DMS53 (cell line): Measurements from ENCODE around the gene MECP2.
"Not testable (repeated sequence)": the region's sequence is repeated elsewhere in the genome, so short reads cannot be mapped to it uniquely, and the experiment has no call there.

ENCODE experiments used
- DNase-seq: peaks from one replicate; lab custom pipeline; 2025; lab: John Stamatoyannopoulos, UW

MECP2 gene

GRCh38 chrX:154097589-154098541 is at the start of gene MECP2:
Gene MECP2 (minus strand): TSS chrX:154097717.
- peak; percentile 96 for DNase-seq

GRCh38 chrX:154144010-154144409 is 46.5 kb upstream of the MECP2 start, which contains the start of gene OPN1LW:
Gene OPN1LW (plus strand): TSS chrX:154144243. CDS start chrX:154144284, 41 bp downstream.
- not testable (repeated sequence) for DNase-seq

GRCh38 chrX:154142950-154143745 is 45.6 kb upstream of the MECP2 start:
- DNase-seq, result no peak

GRCh38 chrX:154142386-154142785 is 44.9 kb upstream of the MECP2 start:
- DNase-seq, result no peak

GRCh38 chrX:154140742-154141141 is 43.2 kb upstream of the MECP2 start:
- no peak for DNase-seq

GRCh38 chrX:154140206-154140605 is 42.7 kb upstream of the MECP2 start:
- DNase-seq, result no peak

- DNase-seq, result no peak
Measured at GRCh38 chrX:154138857-154139256, 41.3 kb upstream of the MECP2 start.

GRCh38 chrX:154136627-154137161 is 39.2 kb upstream of the MECP2 start:
- DNase-seq, result peak; percentile 63

GRCh38 chrX:154135458-154136229 is 38.1 kb upstream of the MECP2 start:
- DNase-seq, result no peak

GRCh38 chrX:154132366-154132765 is 34.8 kb upstream of the MECP2 start:
- DNase-seq, result no peak

GRCh38 chrX:154131955-154132354 is 34.4 kb upstream of the MECP2 start:
- no peak for DNase-seq

- DNase-seq, result no peak
Measured at GRCh38 chrX:154126101-154126500, 28.6 kb upstream of the MECP2 start.

GRCh38 chrX:154125391-154126040 is 28.0 kb upstream of the MECP2 start:
- no peak for DNase-seq

GRCh38 chrX:154123241-154124219 is 26.0 kb upstream of the MECP2 start:
- DNase-seq, result no peak

GRCh38 chrX:154121961-154122360 is 24.4 kb upstream of the MECP2 start:
- DNase-seq, result no peak

GRCh38 chrX:154121207-154121606 is 23.7 kb upstream of the MECP2 start:
- no peak for DNase-seq

GRCh38 chrX:154120567-154120966 is 23.1 kb upstream of the MECP2 start:
- DNase-seq, result no peak

GRCh38 chrX:154117566-154117965 is 20.0 kb upstream of the MECP2 start:
- DNase-seq, result no peak

- no peak for DNase-seq
Measured at GRCh38 chrX:154116426-154117211, 19.1 kb upstream of the MECP2 start.
